NB4 (cell line): ENCODE results near the gene ST8SIA1.

Experiments
- MYC ChIP-seq: IDR thresholded peaks from 2 replicates; pipeline ENCODE4 v1.6.1; 2011; ENCODE audit warnings: low read depth, low read length
- POLR2A ChIP-seq: IDR thresholded peaks from 2 replicates; pipeline ENCODE4 v1.6.1; 2011; ENCODE audit warnings: mild to moderate bottlenecking; ENCODE audit not compliant: insufficient read length; ENCODE audit errors: extremely low read depth
- TF ChIP-seq, protein P1 (sequence below): IDR thresholded peaks from one replicate; pipeline ENCODE4 v1.5.1; 2012; ENCODE audit warnings: low read depth, low read length

DNA sequence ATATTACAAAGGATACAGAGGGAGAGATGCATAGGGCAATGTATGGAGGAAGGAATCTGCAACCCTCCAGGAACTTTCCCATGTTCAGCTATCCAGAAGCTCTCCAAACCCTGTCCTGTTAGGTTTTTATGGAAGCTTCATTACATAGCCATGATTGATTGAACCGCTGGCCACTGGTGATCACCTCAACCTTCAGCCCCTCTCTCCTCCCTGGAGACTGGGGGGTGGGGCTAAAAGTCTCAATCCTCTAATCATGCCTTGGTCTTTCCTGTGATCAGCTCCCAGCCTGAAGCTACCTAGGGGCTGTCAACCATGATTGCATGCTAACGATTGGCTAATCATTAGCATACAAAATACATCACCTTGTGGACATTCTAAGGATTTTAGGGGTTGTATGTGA, 123.4 kb downstream of the ST8SIA1 start:
- TF ChIP-seq, protein P1, sequence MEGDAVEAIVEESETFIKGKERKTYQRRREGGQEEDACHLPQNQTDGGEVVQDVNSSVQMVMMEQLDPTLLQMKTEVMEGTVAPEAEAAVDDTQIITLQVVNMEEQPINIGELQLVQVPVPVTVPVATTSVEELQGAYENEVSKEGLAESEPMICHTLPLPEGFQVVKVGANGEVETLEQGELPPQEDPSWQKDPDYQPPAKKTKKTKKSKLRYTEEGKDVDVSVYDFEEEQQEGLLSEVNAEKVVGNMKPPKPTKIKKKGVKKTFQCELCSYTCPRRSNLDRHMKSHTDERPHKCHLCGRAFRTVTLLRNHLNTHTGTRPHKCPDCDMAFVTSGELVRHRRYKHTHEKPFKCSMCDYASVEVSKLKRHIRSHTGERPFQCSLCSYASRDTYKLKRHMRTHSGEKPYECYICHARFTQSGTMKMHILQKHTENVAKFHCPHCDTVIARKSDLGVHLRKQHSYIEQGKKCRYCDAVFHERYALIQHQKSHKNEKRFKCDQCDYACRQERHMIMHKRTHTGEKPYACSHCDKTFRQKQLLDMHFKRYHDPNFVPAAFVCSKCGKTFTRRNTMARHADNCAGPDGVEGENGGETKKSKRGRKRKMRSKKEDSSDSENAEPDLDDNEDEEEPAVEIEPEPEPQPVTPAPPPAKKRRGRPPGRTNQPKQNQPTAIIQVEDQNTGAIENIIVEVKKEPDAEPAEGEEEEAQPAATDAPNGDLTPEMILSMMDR, result no peak
- TF ChIP-seq POLR2A, result no peak
- no peak for TF ChIP-seq MYC
